ENCODE data around the gene ABCC4. TPM values are rescaled to one million over a fixed set of nuclear protein-coding genes. Genes with fewer than 3 reads are reported as not detected.

Gene ABCC4
- polyA plus RNA-seq, 1 donor from 2014 or later: 2.4 TPM

- Histone ChIP-seq H3K9me2 (ENCODE audit: insufficient read depth, low read length) (no peaks in the 10 kb centered on the region), H3K36me3 (ENCODE audit: insufficient read depth, low read length) (no peaks in the 10 kb centered on the region), H4K20me1 (ENCODE audit: insufficient read depth) (no peaks in the 10 kb centered on the region), H2AFZ (ENCODE audit: low read depth, low read length) (no peak overlapping the region), H3K4me3 (ENCODE audit: low read length) (no peak overlapping the region), H3F3A (ENCODE audit: insufficient read depth, low read length, poor library complexity, severe bottlenecking) (no peaks in the 10 kb centered on the region), H3K27ac (ENCODE audit: low read length) (no peak overlapping the region), H3K27me3 (ENCODE audit: insufficient read depth, low read depth, low read length) (no peaks in the 10 kb centered on the region), H3K9ac (ENCODE audit: low read length) (no peak overlapping the region), H3K79me2 (replicated peaks; ENCODE audit: insufficient read depth, low read length) (no peaks in the 10 kb centered on the region), H3K9me3 (ENCODE audit: low read length) (no peaks in the 10 kb centered on the region), H3K4me2 (ENCODE audit: low read length) (no peak overlapping the region)
- TF ChIP-seq SMC3 (conservative IDR thresholded peaks at IDR 0.05; ENCODE audit: poor library complexity): no peak
- TF ChIP-seq POLR2AphosphoS5 (IDR thresholded peaks at IDR 0.05): no peak
- TF ChIP-seq RAD21 (conservative IDR thresholded peaks at IDR 0.05): no peak
- no peak for TF ChIP-seq TAF1 (IDR thresholded peaks at IDR 0.05; ENCODE audit: low read depth)
- TF ChIP-seq MXI1 (conservative IDR thresholded peaks at IDR 0.05; ENCODE audit: poor library complexity, severe bottlenecking): no peak
These were observed 251.5 kb downstream of the ABCC4 start for GRCh38 chr13:95049772-95050171.

DNA sequence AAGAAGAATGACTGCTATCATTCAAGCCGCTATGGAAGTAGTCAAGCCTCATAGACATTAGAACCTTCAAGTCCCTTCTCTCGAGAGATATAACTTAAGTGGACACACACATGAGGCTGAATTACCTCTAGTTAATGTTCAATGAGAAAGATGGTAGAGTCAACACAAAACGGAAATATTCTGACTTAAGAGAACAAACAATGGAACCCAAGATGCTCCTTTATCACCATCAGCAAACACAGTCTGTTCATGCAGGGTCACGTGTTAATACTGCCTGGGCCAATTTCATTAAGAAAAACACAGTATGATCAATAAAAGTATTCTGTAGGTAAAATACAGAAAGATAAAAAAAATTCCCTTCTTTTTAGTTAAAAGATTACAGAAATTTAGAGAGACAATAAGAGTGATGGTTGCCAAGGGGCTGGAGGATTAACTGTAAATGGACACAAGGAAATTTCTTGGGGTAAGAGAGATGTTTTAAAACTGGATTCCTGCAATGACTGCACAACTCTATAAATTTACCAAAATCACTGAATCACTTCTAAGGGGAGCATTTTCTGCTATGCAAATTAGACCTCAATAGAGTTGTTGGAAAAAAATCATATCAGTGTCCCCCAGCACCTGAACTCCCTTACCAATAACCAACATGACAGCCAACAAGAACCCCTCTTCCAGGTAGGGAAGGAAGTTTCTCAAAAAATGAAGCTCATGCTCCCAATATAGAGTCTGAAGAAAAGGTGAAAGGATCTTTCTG, 256.6 kb downstream of the ABCC4 start:
- Histone ChIP-seq H3K9me2 (ENCODE audit: insufficient read depth, low read length) (no peaks in the 10 kb centered on the region), H3K27me3 (ENCODE audit: insufficient read depth, low read depth, low read length) (no peaks in the 10 kb centered on the region), H3K9me3 (ENCODE audit: low read length) (no peaks in the 10 kb centered on the region), H3K79me2 (replicated peaks; ENCODE audit: insufficient read depth, low read length) (no peaks in the 10 kb centered on the region), H2AFZ (ENCODE audit: low read depth, low read length) (no peak overlapping the region), H3K27ac (ENCODE audit: low read length) (no peak overlapping the region), H3K36me3 (ENCODE audit: insufficient read depth, low read length) (no peaks in the 10 kb centered on the region), H3K4me2 (ENCODE audit: low read length) (no peak overlapping the region), H3K4me3 (ENCODE audit: low read length) (no peak overlapping the region), H3F3A (ENCODE audit: insufficient read depth, low read length, poor library complexity, severe bottlenecking) (no peaks in the 10 kb centered on the region), H3K9ac (ENCODE audit: low read length) (no peak overlapping the region), H4K20me1 (ENCODE audit: insufficient read depth) (no peaks in the 10 kb centered on the region)
- TF ChIP-seq TAF1 (IDR thresholded peaks at IDR 0.05; ENCODE audit: low read depth) (no peak), POLR2AphosphoS5 (IDR thresholded peaks at IDR 0.05) (no peak)

- no peaks in the 10 kb centered on the region for H4K20me1 ChIP-seq (ENCODE audit: insufficient read depth)
- H3K9me2 ChIP-seq (ENCODE audit: insufficient read depth, low read length): no peaks in the 10 kb centered on the region
- H3K79me2 ChIP-seq (replicated peaks; ENCODE audit: insufficient read depth, low read length): no peaks in the 10 kb centered on the region
- no peak for TF ChIP-seq MXI1 (conservative IDR thresholded peaks at IDR 0.05; ENCODE audit: poor library complexity, severe bottlenecking)
- no peaks in the 10 kb centered on the region for H3F3A ChIP-seq (ENCODE audit: insufficient read depth, low read length, poor library complexity, severe bottlenecking)
- H3K4me3 ChIP-seq (ENCODE audit: low read length): no peak overlapping the region
- H3K27me3 ChIP-seq (ENCODE audit: insufficient read depth, low read depth, low read length): no peaks in the 10 kb centered on the region
- H3K9me3 ChIP-seq (ENCODE audit: low read length): no peaks in the 10 kb centered on the region
- no peaks in the 10 kb centered on the region for H3K36me3 ChIP-seq (ENCODE audit: insufficient read depth, low read length)
- H3K27ac ChIP-seq (ENCODE audit: low read length): no peak overlapping the region
- H2AFZ ChIP-seq (ENCODE audit: low read depth, low read length): no peak overlapping the region
- no peak overlapping the region for H3K4me2 ChIP-seq (ENCODE audit: low read length)
- no peak overlapping the region for H3K9ac ChIP-seq (ENCODE audit: low read length)
These were observed 261.8 kb downstream of the ABCC4 start for GRCh38 chr13:95039415-95039814.

DNA sequence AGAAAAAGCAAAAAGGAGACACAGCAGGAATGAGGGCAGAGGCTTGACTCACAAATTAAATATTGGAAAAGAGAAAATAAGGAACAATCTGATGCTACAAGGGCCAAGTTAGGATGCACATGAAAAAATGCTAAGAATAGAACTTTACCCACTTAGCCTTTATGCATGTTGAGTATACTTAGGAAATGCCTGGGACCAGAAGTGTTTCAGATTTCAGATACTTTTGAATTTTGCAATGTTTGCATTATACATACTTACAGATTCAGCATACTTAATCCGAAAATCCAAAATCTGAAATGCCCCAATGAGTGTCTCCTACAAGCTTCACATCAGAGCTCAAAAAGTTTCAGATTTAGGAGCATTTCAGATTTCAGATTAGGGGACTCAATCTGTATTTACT, 262.3 kb downstream of the ABCC4 start:
- Histone ChIP-seq H3K36me3 (ENCODE audit: insufficient read depth, low read length) (no peaks in the 10 kb centered on the region), H3K9me3 (ENCODE audit: low read length) (no peaks in the 10 kb centered on the region), H2AFZ (ENCODE audit: low read depth, low read length) (no peak overlapping the region), H4K20me1 (ENCODE audit: insufficient read depth) (no peaks in the 10 kb centered on the region), H3K79me2 (replicated peaks; ENCODE audit: insufficient read depth, low read length) (no peaks in the 10 kb centered on the region), H3K27ac (ENCODE audit: low read length) (no peak overlapping the region), H3K4me3 (ENCODE audit: low read length) (no peak overlapping the region), H3K9ac (ENCODE audit: low read length) (no peak overlapping the region), H3K9me2 (ENCODE audit: insufficient read depth, low read length) (no peaks in the 10 kb centered on the region), H3K4me2 (ENCODE audit: low read length) (no peak overlapping the region), H3K27me3 (ENCODE audit: insufficient read depth, low read depth, low read length) (no peaks in the 10 kb centered on the region), H3F3A (ENCODE audit: insufficient read depth, low read length, poor library complexity, severe bottlenecking) (no peaks in the 10 kb centered on the region)
- TF ChIP-seq POLR2AphosphoS5 (IDR thresholded peaks at IDR 0.05) (no peak), RAD21 (conservative IDR thresholded peaks at IDR 0.05) (no peak), EP300 (conservative IDR thresholded peaks at IDR 0.05; ENCODE audit: poor library complexity, severe bottlenecking) (no peak), SMC3 (conservative IDR thresholded peaks at IDR 0.05; ENCODE audit: poor library complexity) (no peak), MXI1 (conservative IDR thresholded peaks at IDR 0.05; ENCODE audit: poor library complexity, severe bottlenecking) (no peak), EZH2 (IDR thresholded peaks at IDR 0.05; ENCODE audit: borderline replicate concordance, insufficient read depth, low read length, poor library complexity, severe bottlenecking) (no peak), TAF1 (IDR thresholded peaks at IDR 0.05; ENCODE audit: low read depth) (no peak)
- TF ChIP-seq, protein P1, sequence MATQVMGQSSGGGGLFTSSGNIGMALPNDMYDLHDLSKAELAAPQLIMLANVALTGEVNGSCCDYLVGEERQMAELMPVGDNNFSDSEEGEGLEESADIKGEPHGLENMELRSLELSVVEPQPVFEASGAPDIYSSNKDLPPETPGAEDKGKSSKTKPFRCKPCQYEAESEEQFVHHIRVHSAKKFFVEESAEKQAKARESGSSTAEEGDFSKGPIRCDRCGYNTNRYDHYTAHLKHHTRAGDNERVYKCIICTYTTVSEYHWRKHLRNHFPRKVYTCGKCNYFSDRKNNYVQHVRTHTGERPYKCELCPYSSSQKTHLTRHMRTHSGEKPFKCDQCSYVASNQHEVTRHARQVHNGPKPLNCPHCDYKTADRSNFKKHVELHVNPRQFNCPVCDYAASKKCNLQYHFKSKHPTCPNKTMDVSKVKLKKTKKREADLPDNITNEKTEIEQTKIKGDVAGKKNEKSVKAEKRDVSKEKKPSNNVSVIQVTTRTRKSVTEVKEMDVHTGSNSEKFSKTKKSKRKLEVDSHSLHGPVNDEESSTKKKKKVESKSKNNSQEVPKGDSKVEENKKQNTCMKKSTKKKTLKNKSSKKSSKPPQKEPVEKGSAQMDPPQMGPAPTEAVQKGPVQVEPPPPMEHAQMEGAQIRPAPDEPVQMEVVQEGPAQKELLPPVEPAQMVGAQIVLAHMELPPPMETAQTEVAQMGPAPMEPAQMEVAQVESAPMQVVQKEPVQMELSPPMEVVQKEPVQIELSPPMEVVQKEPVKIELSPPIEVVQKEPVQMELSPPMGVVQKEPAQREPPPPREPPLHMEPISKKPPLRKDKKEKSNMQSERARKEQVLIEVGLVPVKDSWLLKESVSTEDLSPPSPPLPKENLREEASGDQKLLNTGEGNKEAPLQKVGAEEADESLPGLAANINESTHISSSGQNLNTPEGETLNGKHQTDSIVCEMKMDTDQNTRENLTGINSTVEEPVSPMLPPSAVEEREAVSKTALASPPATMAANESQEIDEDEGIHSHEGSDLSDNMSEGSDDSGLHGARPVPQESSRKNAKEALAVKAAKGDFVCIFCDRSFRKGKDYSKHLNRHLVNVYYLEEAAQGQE (IDR thresholded peaks at IDR 0.05; ENCODE audit: borderline replicate concordance): no peak
- TF ChIP-seq, protein P2, sequence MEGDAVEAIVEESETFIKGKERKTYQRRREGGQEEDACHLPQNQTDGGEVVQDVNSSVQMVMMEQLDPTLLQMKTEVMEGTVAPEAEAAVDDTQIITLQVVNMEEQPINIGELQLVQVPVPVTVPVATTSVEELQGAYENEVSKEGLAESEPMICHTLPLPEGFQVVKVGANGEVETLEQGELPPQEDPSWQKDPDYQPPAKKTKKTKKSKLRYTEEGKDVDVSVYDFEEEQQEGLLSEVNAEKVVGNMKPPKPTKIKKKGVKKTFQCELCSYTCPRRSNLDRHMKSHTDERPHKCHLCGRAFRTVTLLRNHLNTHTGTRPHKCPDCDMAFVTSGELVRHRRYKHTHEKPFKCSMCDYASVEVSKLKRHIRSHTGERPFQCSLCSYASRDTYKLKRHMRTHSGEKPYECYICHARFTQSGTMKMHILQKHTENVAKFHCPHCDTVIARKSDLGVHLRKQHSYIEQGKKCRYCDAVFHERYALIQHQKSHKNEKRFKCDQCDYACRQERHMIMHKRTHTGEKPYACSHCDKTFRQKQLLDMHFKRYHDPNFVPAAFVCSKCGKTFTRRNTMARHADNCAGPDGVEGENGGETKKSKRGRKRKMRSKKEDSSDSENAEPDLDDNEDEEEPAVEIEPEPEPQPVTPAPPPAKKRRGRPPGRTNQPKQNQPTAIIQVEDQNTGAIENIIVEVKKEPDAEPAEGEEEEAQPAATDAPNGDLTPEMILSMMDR (IDR thresholded peaks at IDR 0.05; ENCODE audit: poor library complexity, severe bottlenecking): no peak

Data from neural cell (in vitro differentiated cells).